GM19463 (cell line): ENCODE measurements around the gene PKP1.

Experiments
- ATAC-seq: cut with Tn5 transposase; IDR thresholded peaks from one replicate; pipeline ENCODE4 v1.9.1; 2021; ENCODE audit warnings: mild to moderate bottlenecking, moderate library complexity; ENCODE audit not compliant: unreplicated experiment

PKP1 gene

GRCh38 chr1:201304126-201304525 lies 20.8 kb downstream of the PKP1 start:
- no peak for ATAC-seq

GRCh38 chr1:201305815-201306214 lies 22.5 kb downstream of the PKP1 start:
- no peak for ATAC-seq

GRCh38 chr1:201307231-201307630 lies 23.9 kb downstream of the PKP1 start:
- no peak for ATAC-seq

- no peak for ATAC-seq
These were observed 24.6 kb downstream of the PKP1 start for GRCh38 chr1:201307760-201308499.

- no peak for ATAC-seq
These were observed 26.1 kb downstream of the PKP1 start for GRCh38 chr1:201309416-201309815.

- no peak for ATAC-seq
These were observed 27.1 kb downstream of the PKP1 start for GRCh38 chr1:201310251-201310985.

GRCh38 chr1:201310986-201311355 lies 27.7 kb downstream of the PKP1 start:
- ATAC-seq: no peak

GRCh38 chr1:201311356-201312011 lies 28.2 kb downstream of the PKP1 start:
- no peak for ATAC-seq

GRCh38 chr1:201312298-201312697 lies 29.0 kb downstream of the PKP1 start:
- ATAC-seq: no peak

GRCh38 chr1:201313086-201313485 lies 29.8 kb downstream of the PKP1 start:
- no peak for ATAC-seq

- no peak for ATAC-seq
These were observed 33.2 kb downstream of the PKP1 start for GRCh38 chr1:201316556-201316955.

GRCh38 chr1:201317551-201317950 lies 34.2 kb downstream of the PKP1 start:
- ATAC-seq: no peak

GRCh38 chr1:201318504-201319340 lies 35.4 kb downstream of the PKP1 start:
- ATAC-seq: no peak

GRCh38 chr1:201319631-201320030 lies 36.3 kb downstream of the PKP1 start:
- no peak for ATAC-seq

GRCh38 chr1:201320168-201320788 lies 37.0 kb downstream of the PKP1 start:
- no peak for ATAC-seq

- ATAC-seq: no peak
These were observed 38.6 kb downstream of the PKP1 start for GRCh38 chr1:201321826-201322390.

GRCh38 chr1:201322653-201323510 lies 39.6 kb downstream of the PKP1 start:
- no peak for ATAC-seq

- ATAC-seq: no peak
These were observed 41.0 kb downstream of the PKP1 start for GRCh38 chr1:201324306-201324705.
